H1 (cell line): ENCODE data around the gene TGM6. TPM values are rescaled to one million over a fixed set of nuclear protein-coding genes. Genes with fewer than 3 reads are reported as not detected.

ENCODE experiments used
- CTCF ChIA-PET: fragments of 300-600 bp; sonication (Branson Sonifier 250); formaldehyde crosslinking; loops from one replicate; lab custom pipeline; 2021; ENCODE audit not compliant: partially characterized antibody; lab: Charles Lee
- POLR2A ChIA-PET: fragments of 300-600 bp; sonication (Branson Sonifier 250); formaldehyde crosslinking; loops from one replicate; lab custom pipeline; 2021; ENCODE audit warnings: inconsistent platforms; ENCODE audit not compliant: partially characterized antibody; lab: Charles Lee
- DNase-seq, 2 experiments: peaks; one replicate each; pipeline versions ENCODE4 v3.0.0 to v3.0.0-alpha.2; 2010 to 2022; ENCODE audit warnings: low spot score in 2 of 2, low read depth in 1 of 2, mixed read lengths in 1 of 2
- FAIRE-seq: peaks from 2 replicates; lab custom pipeline; 2011; peaks lifted over from hg19 to GRCh38; lab: Jason Lieb, UNC
- H2AFZ ChIP-seq: 2 replicates; pipeline ENCODE4 v1.8.1; 2012; ENCODE audit warnings: low read length, inconsistent platforms
- H2AK5ac ChIP-seq: 2 replicates; pipeline ENCODE4 v1.6.1; 2013; ENCODE audit warnings: low read depth, low read length
- H2BK120ac ChIP-seq: replicated peaks from 2 replicates; pipeline ENCODE3; 2013; ENCODE audit warnings: low read depth, low read length, inconsistent platforms
- H2BK12ac ChIP-seq: 2 replicates; pipeline ENCODE4 v1.6.1; 2013; ENCODE audit warnings: low read depth, low read length
- H2BK15ac ChIP-seq: 2 replicates; pipeline ENCODE4 v1.6.1; 2013; ENCODE audit warnings: low read length
- H2BK20ac ChIP-seq: 2 replicates; pipeline ENCODE4 v1.6.1; 2013; ENCODE audit warnings: low read length
- H2BK5ac ChIP-seq: 2 replicates; pipeline ENCODE4 v1.6.1; 2013; ENCODE audit warnings: low read depth, low read length
- H3K14ac ChIP-seq: 2 replicates; pipeline ENCODE4 v1.6.1; 2013; ENCODE audit warnings: inconsistent platforms; ENCODE audit not compliant: insufficient read length
- H3K18ac ChIP-seq: 2 replicates; pipeline ENCODE4 v1.6.1; 2013; ENCODE audit warnings: low read length; ENCODE audit errors: extremely low read depth
- H3K23ac ChIP-seq: 2 replicates; pipeline ENCODE4 v1.6.1; 2013; ENCODE audit warnings: inconsistent platforms; ENCODE audit not compliant: insufficient read length
- H3K23me2 ChIP-seq: 2 replicates; pipeline ENCODE4 v1.6.1; 2013; ENCODE audit warnings: low read depth, low read length
- H3K27ac ChIP-seq: 2 replicates; pipeline ENCODE4 v1.6.1; 2011; ENCODE audit warnings: low read depth, low read length, inconsistent platforms
- H3K27me3 ChIP-seq, 4 experiments: replicated peaks in 1 of 4; 1 replicate in 1 of 4; 2 replicates in 3 of 4; pipeline versions ENCODE4 v1.6.1 to v1.8.1; 2011 to 2013; ENCODE audit warnings: low read length in 3 of 4, mild to moderate bottlenecking in 3 of 4, inconsistent platforms in 2 of 4, mixed read lengths in 2 of 4, moderate library complexity in 1 of 4; ENCODE audit not compliant: control insufficient read depth in 3 of 4, insufficient read depth in 3 of 4; ENCODE audit errors: extremely low read depth in 1 of 4
- H3K36me3 ChIP-seq, 4 experiments: 2 replicates each; pipeline versions ENCODE4 v1.6.1 to v1.8.1; 2011 to 2013; ENCODE audit warnings: mild to moderate bottlenecking in 4 of 4, low read length in 3 of 4, moderate library complexity in 2 of 4, control low read depth in 1 of 4, inconsistent platforms in 1 of 4; ENCODE audit not compliant: insufficient read depth in 4 of 4, control insufficient read depth in 2 of 4
- H3K4ac ChIP-seq: replicated peaks from 2 replicates; pipeline ENCODE3; 2013; ENCODE audit warnings: low read length, low read depth, mixed read lengths, inconsistent platforms; ENCODE audit not compliant: insufficient read length
- H3K4me1 ChIP-seq, 4 experiments: replicated peaks in 1 of 4; 1 replicate in 1 of 4; 2 replicates in 3 of 4; pipeline versions ENCODE4 v1.6.1 to v1.8.1; 2011 to 2013; ENCODE audit warnings: low read length in 3 of 4, inconsistent platforms in 2 of 4, mixed read lengths in 1 of 4; ENCODE audit not compliant: insufficient read depth in 4 of 4, control insufficient read depth in 3 of 4
- H3K4me2 ChIP-seq, 2 experiments: 2 replicates each; pipeline versions ENCODE4 v1.6.1 to v1.8.1; 2011 to 2013; ENCODE audit warnings: low read depth in 2 of 2, low read length in 2 of 2, control low read depth in 1 of 2, inconsistent platforms in 1 of 2, mild to moderate bottlenecking in 1 of 2; ENCODE audit not compliant: insufficient read depth in 1 of 2
- H3K4me3 ChIP-seq, 4 experiments: fragments of 200-600, 300-600 bp in 1 of 4; sonication (generic), shearing (Covaris generic), sonication (Bioruptor Twin) in 1 of 4; 2 replicates each; pipeline versions ENCODE4 v1.5.1 to v1.8.1; 2011 to 2016; ENCODE audit warnings: low read length in 4 of 4, low read depth in 3 of 4, control low read depth in 2 of 4, inconsistent platforms in 2 of 4, mild to moderate bottlenecking in 2 of 4, mixed read lengths in 1 of 4, moderate library complexity in 1 of 4; ENCODE audit not compliant: insufficient read depth in 2 of 4; ENCODE audit errors: extremely low read depth in 1 of 4
- H3K56ac ChIP-seq: replicated peaks from 2 replicates; pipeline ENCODE3; 2013; ENCODE audit warnings: low read depth, mild to moderate bottlenecking, mixed read lengths, low read length, inconsistent platforms; ENCODE audit not compliant: insufficient read length
- H3K79me1 ChIP-seq: 2 replicates; pipeline ENCODE4 v1.6.1; 2013; ENCODE audit warnings: low read depth, low read length, control low read depth
- H3K79me2 ChIP-seq, 2 experiments: 2 replicates each; pipeline versions ENCODE4 v1.6.1 to v1.8.1; 2012 to 2013; ENCODE audit warnings: low read length in 2 of 2, mild to moderate bottlenecking in 2 of 2, inconsistent platforms in 1 of 2; ENCODE audit not compliant: insufficient read depth in 2 of 2, control insufficient read depth in 1 of 2
- H3K9ac ChIP-seq, 4 experiments: replicated peaks in 1 of 4; 1 replicate in 1 of 4; 2 replicates in 3 of 4; pipeline versions ENCODE4 v1.6.1 to v1.8.1; 2011 to 2013; ENCODE audit warnings: low read depth in 3 of 4, low read length in 3 of 4, control low read depth in 2 of 4, mild to moderate bottlenecking in 2 of 4, moderate library complexity in 2 of 4, inconsistent platforms in 1 of 4; ENCODE audit errors: extremely low read depth in 1 of 4
- H3K9me3 ChIP-seq, 2 experiments: 2 replicates each; pipeline versions ENCODE4 v1.6.1 to v1.8.1; 2012 to 2013; ENCODE audit warnings: mild to moderate bottlenecking in 2 of 2, moderate library complexity in 2 of 2, control low read depth in 1 of 2, inconsistent platforms in 1 of 2, low read depth in 1 of 2, low read length in 1 of 2, mixed read lengths in 1 of 2; ENCODE audit not compliant: insufficient read depth in 2 of 2
- H4K20me1 ChIP-seq, 2 experiments: replicated peaks in 1 of 2; 2 replicates each; pipeline versions ENCODE3 to v1.8.1; 2011 to 2013; ENCODE audit warnings: inconsistent platforms in 2 of 2, low read length in 2 of 2, mild to moderate bottlenecking in 1 of 2; ENCODE audit not compliant: insufficient read depth in 2 of 2, control insufficient read depth in 1 of 2
- H4K5ac ChIP-seq: 2 replicates; pipeline ENCODE4 v1.6.1; 2013; ENCODE audit warnings: low read length, low read depth, mixed read lengths, inconsistent platforms; ENCODE audit not compliant: insufficient read length
- H4K8ac ChIP-seq: 2 replicates; pipeline ENCODE4 v1.8.0; 2013; ENCODE audit warnings: mild to moderate bottlenecking, moderate library complexity, low read length, inconsistent platforms; ENCODE audit not compliant: insufficient read depth; ENCODE audit errors: extremely low read depth
- H4K91ac ChIP-seq: replicated peaks from 2 replicates; pipeline ENCODE3; 2013; ENCODE audit warnings: low read length, mixed read lengths, inconsistent platforms; ENCODE audit not compliant: insufficient read length
- HDAC6 ChIP-seq: IDR thresholded peaks from one replicate; pipeline ENCODE4 v1.7.1; 2012; ENCODE audit warnings: low read depth, mild to moderate bottlenecking, inconsistent platforms, low read length, moderate library complexity
- KDM4A ChIP-seq: IDR thresholded peaks from one replicate; pipeline ENCODE4 v1.7.1; 2012; ENCODE audit warnings: low read depth, mild to moderate bottlenecking, moderate library complexity, low read length, inconsistent platforms; ENCODE audit not compliant: severe bottlenecking
- NANOG ChIP-seq: IDR thresholded peaks from 2 replicates; pipeline ENCODE4 v1.6.1; 2011; ENCODE audit warnings: low read length, low read depth, mild to moderate bottlenecking, inconsistent platforms; ENCODE audit not compliant: insufficient read depth, poor library complexity, severe bottlenecking
- SAP30 ChIP-seq: fragments of 300-600 bp; sonication (generic); IDR thresholded peaks from 2 replicates; pipeline ENCODE4 v1.7.1; 2012; ENCODE audit warnings: low read length, moderate library complexity, mild to moderate bottlenecking, inconsistent platforms; ENCODE audit not compliant: insufficient read depth, insufficient replicate concordance
- WGBS, 2 experiments: shearing (Covaris generic) in 1 of 2; methylation state at CpG; one replicate each; pipeline versions ENCODE4 v1.1.6 to v1.1.7; 2013 to 2015; ENCODE audit warnings: low lambda C conversion rate in 2 of 2, mixed read lengths in 2 of 2, inconsistent platforms in 1 of 2, low coverage in 1 of 2, missing lambda C conversion rate in 1 of 2; ENCODE audit not compliant: insufficient replicate concordance in 2 of 2, insufficient coverage in 1 of 2, insufficient read length in 1 of 2; ENCODE audit errors: extremely low coverage in 1 of 2, missing lambda C conversion rate in 1 of 2; 5-methylcytosine and 5-hydroxymethylcytosine counted together
- polyA plus RNA-seq, 7 experiments: library from polyadenylated mRNA; depleted of rRNA in 3 of 7; stranded (reverse) in 5 of 7; unstranded in 2 of 7; fragments of >200 nt in 5 of 7; fragments of 200-250 nt in 2 of 7; gene quantifications; 1 replicate in 5 of 7; 2 replicates in 1 of 7; 4 replicates in 1 of 7; pipeline versions ENCODE4 v1.2.1 to v1.2.3, GENCODE V29; 2011 to 2013; ENCODE audit warnings: missing spikeins in 2 of 7, mixed read lengths in 2 of 7
- total RNA-seq: library from RNA; stranded (reverse); fragmentation: NEBNext Ultra II Directional; extraction: Animal tissue kit (Norgen Biotek cat#: 25700); gene quantifications from 2 replicates; pipeline ENCODE4 v1.2.1, GENCODE V29; 2021

TGM6 gene
- total and polyA plus RNA-seq, 2 of the 8 experiments (the other 6 are each of a cell fraction or from before 2014, with no cell fraction given): 0.03 TPM; not detected in 1

- no peak overlapping the region for H2BK20ac ChIP-seq
- no peaks in the 10 kb centered on the region for H3K4me1 ChIP-seq
- no peak overlapping the region for H2AFZ ChIP-seq
- no peaks in the 10 kb centered on the region for H3K36me3 ChIP-seq
- H3K23me2 ChIP-seq: no peaks in the 10 kb centered on the region
- no peak overlapping the region for H2BK15ac ChIP-seq
- H3K27ac ChIP-seq: no peak overlapping the region
- H2BK5ac ChIP-seq: no peak overlapping the region
- H3K56ac ChIP-seq: no peak overlapping the region
- no peak overlapping the region for H3K4me2 ChIP-seq
- no peak overlapping the region for H4K5ac ChIP-seq
- no peaks in the 10 kb centered on the region for H3K79me1 ChIP-seq
- H3K4me3 ChIP-seq: no peak overlapping the region
- ChIA-PET CTCF (interaction anchor here (0.9 to 18.3 kb wide), 5 partner anchors 10 to 191 kb away, joined by 3 to 210 read pairs (median 4); partner anchors contain the start of gene TGM6), POLR2A (no interaction called here)
- DNase-seq: no peak
- H2BK12ac ChIP-seq: no peak overlapping the region
- WGBS, 2 experiments: 100% methylated on average over 1 of the region's 1 CpG; no CpG with 5 or more reads in 1 of the 2 experiments
- no peak overlapping the region for H4K91ac ChIP-seq
- H2AK5ac ChIP-seq: no peak overlapping the region
- FAIRE-seq: no peak
- H3K27me3 ChIP-seq: no peaks in the 10 kb centered on the region
- no peak overlapping the region for H3K14ac ChIP-seq
- no peaks in the 10 kb centered on the region for H3K9me3 ChIP-seq
- TF ChIP-seq SAP30: no peak
- no peak for TF ChIP-seq NANOG
- TF ChIP-seq HDAC6: no peak
- TF ChIP-seq KDM4A: no peak
- no peaks in the 10 kb centered on the region for H3K79me2 ChIP-seq
- H2BK120ac ChIP-seq: no peak overlapping the region
- H3K18ac ChIP-seq: no peak overlapping the region
- no peak overlapping the region for H3K9ac ChIP-seq
- no peak overlapping the region for H3K4ac ChIP-seq
- H4K20me1 ChIP-seq: no peaks in the 10 kb centered on the region
- H3K23ac ChIP-seq: no peak overlapping the region
- no peak overlapping the region for H4K8ac ChIP-seq
Measured at GRCh38 chr20:2398449-2398848, 17.7 kb downstream of the TGM6 start.
